Cardiac fibroblast (primary cell): ENCODE measurements around the gene KIRREL3.

ENCODE experiments used
- DNase-seq, 2 donors: peaks; one replicate each; pipeline versions ENCODE4 v3.0.0 to v3.0.0-alpha.2; 2010; ENCODE audit warnings: low read depth in 2 of 2
- H3K4me3 ChIP-seq, 2 donors: replicated peaks in 1 of 2; 1 replicate in 1 of 2; 2 replicates in 1 of 2; pipeline ENCODE4 v1.5.1; 2011; ENCODE audit warnings: low read depth in 2 of 2, low read length in 2 of 2, mild to moderate bottlenecking in 2 of 2, moderate library complexity in 1 of 2
- CTCF ChIP-seq: IDR thresholded peaks from one replicate; pipeline ENCODE4 v1.5.1; 2011; ENCODE audit warnings: low read depth, mild to moderate bottlenecking, low read length, inconsistent platforms

Gene KIRREL3

DNA sequence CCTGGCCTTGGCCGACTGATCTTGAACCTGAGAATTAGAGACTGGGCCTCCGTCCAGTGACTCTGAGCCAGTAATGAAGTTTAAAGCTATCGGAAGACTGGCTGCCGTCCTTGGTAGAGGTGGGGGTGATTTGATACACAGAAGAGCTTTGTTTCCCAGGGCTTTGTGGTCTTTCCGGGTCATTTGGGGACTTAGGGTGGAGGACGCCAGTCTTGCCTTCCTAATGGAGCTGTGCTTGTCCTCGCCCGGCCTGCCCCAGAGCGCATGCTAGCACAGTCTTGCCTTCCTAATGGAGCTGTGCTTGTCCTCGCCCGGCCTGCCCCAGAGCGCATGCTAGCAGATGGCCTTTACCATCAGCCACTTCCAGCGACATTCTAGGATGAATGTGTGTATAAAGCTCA is 579.3 kb downstream of the KIRREL3 start:
- no peak for TF ChIP-seq CTCF
- DNase-seq: no peak
- H3K4me3 ChIP-seq: no peak overlapping the region

GRCh38 chr11:126420698-126421256 is 579.8 kb downstream of the KIRREL3 start:
- no peak for TF ChIP-seq CTCF
- H3K4me3 ChIP-seq: no peak overlapping the region
- DNase-seq: peak in 1 of 2 donors; percentile 51

- TF ChIP-seq CTCF: no peak
- peak; percentile 16 to 91 for DNase-seq
- no peak overlapping the region for H3K4me3 ChIP-seq
These were observed 580.5 kb downstream of the KIRREL3 start for GRCh38 chr11:126419801-126420697.

GRCh38 chr11:126418887-126419286 is 581.7 kb downstream of the KIRREL3 start:
- TF ChIP-seq CTCF: no peak

DNA sequence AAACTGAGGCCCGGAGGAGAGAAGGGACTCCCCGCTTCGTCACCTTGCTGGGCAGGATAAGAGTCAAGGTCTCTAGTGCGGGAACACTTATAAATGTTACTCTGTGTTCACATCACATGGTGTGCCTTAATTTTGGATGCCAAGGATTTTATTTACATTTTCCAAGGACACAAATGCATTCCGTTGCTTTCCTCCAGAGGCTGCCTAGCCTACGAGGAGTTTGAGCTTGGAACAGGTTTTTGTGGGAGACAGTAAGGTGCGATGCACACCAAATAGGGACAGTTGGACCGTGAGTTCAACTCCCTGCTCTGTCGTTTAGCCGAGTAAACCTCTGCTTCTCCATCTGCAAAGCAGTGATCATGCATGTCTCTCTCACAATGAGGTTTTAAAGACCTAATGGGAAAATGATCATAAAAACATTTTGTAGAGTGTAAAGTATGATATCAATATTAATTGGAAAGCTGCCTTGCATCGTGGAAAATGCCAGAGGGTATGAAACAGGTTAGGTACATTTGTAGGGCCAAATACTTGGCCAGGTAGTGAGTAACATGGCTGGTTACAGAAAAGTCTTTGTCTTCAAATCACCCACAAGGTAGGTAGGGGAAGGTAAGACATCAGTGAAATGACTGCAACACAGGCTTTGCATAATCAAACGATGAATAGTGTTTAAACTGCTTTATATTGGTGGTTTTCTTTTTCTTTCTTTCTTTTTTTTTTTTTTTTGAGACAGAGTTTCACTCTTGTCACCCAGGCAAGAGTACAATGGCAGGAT is 583.3 kb downstream of the KIRREL3 start:
- DNase-seq: no peak

More at GRCh38 chr11:126418887-126419286, 581.7 kb downstream of the KIRREL3 start:
- DNase-seq: no peak
- H3K4me3 ChIP-seq: no peak overlapping the region

More for the DNA sequence above, 583.3 kb downstream of the KIRREL3 start:
- TF ChIP-seq CTCF: no peak
- no peak overlapping the region for H3K4me3 ChIP-seq
